ENCODE measurements around the gene LDHD.
"Not testable (repeated sequence)": the region's sequence is repeated elsewhere in the genome, so short reads cannot be mapped to it uniquely, and the experiment has no call there.

Gene LDHD

DNA sequence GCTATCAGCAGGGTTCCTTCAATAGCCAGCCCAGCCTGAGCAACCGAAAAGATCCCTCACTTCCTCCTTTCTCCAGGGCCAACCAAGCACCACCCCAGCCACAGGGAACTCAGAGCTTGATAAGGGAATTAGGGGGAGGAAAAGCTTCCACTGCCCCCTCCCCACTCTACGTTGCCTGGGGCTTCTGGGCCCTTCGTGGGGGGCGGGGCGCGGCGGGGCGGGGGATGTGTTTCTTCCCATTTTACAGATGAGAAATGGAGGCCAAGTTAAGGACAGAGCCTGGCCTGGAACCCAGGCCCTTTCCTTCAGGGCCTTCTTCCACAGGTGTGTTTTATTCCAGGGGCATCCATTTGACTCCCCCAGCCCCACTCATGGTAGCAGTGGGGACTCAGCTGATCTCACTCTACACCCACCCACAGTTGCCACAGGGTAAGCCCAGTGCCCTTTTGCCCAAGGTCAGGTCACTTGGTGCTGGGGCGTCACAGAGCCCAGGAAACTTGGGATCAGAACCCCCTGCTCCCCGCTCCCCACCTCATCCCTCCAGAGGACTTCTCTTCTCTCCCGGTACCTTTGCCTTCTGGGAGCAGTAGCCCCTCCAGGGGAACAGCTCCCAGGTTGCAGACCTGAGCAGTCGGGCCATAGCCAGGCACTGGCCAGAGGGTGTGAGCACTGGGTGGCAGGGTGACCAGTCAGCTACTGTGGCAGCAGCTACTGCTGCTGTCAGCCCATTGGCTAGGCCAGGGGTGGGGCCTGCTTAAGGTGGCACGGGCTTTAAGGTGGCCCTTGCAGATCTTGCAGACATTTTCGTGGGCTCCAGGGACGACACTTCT, at the start of gene LDHD:
LDHD (minus strand) TSS at position 700 of the 830 bp plus-strand sequence; CDS start at position 640, 60 bp downstream.
- DNase-seq, result peak; percentile 66

DNA sequence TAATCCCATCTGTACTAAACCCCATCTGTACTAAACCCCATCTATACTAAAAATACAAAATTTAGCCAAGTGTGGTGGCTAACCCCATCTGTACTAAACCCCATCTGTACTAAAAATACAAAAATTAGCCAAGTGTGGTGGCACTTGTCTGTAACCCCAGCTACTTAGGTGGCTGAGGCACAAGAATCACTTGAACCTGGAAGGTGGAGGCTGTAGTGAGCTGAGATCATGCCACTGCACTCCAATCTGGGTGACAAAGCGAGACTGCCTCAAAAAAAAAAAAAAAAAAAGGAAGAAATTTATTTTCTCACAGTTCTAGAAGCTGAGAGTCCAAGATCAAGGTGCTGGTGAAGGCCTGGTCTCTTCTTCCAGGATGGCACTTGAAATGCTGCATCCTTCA, 43.8 kb upstream of the LDHD start:
- DNase-seq, result no peak

DNA sequence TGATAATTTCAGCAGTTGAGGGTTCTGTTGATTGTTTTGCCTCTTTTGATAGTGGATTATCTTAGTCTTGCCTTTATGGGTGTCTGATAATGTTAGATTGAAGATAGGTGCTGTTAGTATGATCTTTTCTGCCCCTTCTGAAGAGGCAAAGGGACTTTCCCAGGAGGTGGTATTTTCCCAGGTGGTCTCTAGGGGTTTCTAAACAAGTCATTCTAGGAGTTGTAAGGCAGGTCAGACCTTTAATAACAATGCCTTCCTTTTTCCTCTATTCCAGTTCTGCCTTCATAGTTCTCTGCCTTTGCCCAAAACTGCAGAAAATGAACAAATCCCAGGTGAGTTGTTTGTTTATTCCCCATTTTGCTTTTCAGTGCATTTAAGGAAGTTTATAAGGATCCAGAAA, 36.1 kb upstream of the LDHD start:
- DNase-seq, result no peak

DNA sequence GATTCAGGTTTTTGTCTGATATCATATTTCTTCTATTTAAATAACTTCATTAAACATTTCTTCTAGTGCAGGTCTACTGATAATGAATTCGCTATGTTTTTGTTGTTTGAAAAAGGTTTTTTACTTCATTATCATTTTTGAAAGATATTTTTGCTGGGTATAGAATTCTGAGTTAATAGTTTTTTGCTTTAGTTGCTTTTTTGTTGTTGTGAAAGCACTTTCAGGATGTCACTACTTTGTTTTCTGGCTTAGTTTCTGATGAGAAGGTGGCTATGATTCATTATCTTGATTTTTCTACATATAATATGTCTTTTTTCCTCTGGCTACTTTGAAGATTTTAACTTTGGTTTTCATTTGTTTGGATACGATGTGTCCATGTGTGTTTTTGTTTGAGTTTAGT, 35.2 kb upstream of the LDHD start:
- DNase-seq, result no peak

DNA sequence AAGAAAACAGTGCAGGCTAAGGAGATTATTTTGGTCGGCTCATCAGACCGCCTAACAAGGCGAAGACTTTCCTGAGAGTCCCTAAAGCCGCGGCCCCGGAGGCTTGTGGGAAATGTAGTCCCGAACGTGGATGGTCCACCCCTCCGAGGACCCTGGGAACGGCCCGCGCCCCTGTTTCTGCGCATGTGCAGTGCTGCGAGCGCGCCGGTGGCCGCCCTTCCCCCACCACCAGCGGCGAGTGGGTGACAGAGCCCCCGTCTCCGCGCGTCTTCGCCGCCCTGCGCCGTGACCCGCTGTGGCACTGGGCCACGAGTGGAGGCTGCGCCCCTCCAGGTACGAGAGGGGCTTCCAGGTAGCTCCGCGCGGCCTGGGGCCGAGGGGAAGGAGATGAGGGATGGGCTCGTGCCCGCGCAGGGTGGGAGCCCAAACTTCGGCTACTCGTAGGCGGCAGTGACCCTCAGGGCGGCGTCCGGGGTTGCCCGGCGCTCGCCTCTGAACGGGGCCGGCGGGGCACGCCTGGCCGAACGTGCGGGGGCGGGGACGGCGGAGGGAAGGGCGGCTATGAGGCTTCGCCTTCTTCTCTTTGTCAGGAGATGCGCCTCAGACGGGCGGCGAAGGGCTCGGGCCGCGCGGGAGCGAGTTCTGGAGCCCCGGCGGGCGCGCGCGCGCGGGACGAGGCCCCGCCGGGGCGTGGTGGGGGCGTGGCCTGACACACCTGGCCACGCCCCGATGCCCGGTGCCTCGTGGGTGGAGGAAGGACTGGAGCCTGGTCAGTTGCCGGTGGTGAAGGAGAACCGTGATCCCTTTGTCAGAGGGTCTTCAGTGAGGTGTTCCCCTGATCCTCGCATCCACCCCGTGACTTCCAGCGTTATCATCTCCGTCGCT, 32.0 kb upstream of the LDHD start, which contains the start of gene ZFP1:
ZFP1 (plus strand) TSS at position 214 of the 885 bp plus-strand sequence. CDS start 4,428 bp downstream, outside the sequence.
- DNase-seq, result peak; percentile 80

DNA sequence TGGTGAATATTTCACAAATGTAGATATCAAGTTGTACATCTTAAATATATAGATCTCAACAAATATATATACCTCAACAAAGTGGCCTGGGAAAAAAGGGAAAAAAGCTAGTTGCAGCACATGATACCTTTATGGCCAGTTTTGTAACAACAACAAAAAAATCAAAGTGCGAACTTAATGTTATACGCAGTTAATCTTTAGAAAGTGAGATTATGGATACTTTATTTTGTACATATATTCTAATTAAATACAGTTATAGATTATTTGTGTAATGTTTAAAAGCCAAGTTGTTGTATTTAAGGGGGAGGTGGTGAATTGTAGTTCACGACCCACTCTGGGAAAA, 31.4 kb upstream of the LDHD start:
- DNase-seq, result no peak

DNA sequence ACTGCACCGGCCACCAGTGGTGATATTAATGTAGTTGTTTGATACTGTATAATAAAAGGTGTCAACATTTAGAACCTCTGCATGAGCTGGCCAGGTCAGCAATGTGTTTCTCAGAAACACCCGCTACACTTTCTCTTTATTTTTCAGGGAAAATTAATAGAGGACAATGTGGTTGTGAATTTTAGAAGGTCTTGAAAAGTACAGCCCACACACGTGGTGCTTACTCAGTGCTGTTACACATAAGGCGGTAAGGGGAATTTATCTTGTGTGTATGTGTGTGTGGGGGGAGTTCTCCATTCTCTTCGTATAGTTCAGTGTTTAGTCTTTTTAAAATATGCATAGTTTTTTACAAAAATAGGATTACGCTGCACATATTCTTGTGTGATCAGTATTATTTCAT, 27.4 kb upstream of the LDHD start:
- no peak for DNase-seq

DNA sequence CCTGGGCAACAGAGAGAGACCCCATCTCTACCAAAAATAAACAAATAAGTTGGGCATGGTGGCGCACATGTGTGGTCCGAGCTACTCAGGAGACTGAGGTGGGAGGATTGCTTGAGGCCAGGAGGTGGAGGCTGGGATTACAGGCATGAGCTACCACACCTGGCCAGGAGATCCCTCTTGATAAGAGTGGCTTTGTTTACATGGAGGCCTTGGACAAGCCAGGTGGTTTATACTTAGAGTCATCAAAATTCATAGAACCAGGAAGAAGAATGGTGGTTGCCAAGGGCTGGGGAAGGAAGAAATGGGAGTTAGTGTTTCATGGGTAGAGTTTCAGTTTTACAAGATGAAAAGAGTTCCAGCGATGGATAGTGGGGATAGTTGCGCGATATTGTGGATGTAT, 22.9 kb upstream of the LDHD start:
- no peak for DNase-seq

DNA sequence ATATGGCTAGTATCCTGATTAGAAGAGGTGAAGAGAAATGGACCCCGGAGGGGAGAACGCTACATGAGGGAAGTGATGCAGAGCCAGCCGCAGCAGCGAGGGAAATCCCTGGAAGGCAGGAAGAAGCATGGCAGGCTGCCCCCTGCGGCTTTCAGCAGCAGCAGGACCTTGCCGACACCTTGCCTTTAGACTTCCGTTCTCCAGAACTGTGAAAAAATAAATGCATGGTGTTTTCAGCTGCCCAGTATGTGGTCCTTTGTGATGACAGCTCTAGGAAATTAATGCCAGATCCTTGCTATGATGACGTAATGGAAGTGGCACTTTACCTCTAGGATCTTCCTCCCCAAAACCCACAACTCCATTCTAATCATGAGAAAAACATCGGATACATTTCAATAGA, 22.1 kb upstream of the LDHD start:
- no peak for DNase-seq

DNA sequence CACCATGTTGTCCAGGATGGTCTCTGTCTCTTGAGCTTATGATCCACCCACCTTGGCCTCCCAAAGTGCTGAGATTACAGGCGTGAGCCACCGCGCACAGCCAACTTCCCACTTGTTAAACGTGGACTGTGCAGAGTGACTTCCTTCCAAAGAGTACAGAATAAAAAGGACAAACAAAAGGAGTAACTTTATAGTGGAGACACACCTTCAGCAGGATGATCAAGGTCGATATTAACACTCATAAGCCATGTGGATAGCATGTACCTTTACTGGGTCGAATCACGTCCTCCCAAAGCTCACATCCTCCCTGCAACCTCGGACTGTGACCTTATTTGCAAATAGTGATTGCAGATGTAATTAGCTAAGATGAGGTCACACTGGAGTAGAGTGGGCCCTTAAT, 21.7 kb upstream of the LDHD start:
- DNase-seq, result no peak

DNA sequence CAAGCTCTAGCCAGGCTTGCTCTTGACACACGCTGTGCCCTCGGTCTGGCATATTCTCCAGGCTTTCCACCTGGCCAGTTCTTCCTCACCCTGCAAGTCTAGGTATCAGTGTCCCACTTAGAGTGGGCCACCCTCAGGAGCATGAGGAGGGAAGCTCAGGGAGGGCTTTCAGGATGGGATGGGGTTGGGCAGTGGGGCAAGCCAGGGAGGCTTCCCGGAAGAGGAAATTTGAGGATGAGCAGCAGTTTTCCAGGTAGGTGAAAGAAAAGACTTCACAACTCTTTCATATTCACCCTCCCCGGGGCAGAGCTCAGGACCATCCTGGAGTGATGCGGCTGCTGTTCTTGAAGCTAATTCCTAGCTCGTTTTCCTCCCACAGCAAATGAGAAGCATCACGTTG, 14.5 kb upstream of the LDHD start:
- DNase-seq, result no peak

DNA sequence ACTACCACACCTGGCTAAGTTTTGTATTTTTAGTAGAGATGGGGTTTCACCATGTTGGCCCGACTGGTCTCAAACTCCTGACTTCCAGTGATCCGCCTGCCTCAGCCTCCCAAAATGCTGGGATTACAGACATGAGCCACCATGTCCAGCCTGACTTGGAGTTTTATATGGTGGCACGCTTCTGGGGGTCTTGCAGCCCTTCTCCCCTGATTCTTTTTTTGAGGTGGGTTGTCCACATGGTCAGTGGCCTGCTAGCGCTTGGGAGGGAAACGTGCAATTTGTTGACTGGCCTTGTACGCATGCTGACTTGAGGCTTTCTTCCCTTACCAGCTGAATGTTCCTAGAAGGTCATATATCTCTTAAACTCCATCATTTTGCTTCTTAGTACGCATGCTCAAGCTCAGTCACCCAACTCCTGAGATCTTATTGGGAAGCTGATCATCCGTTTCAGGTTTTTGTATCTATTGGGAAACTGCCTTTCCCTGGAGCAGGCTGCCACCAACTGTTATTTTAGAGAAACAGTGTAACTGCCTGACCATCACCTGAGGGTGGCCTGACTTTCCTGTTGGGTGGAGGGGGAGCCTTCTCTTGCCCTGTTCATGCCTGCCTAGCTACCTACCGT, 13.7 kb upstream of the LDHD start:
- DNase-seq, result no peak

DNA sequence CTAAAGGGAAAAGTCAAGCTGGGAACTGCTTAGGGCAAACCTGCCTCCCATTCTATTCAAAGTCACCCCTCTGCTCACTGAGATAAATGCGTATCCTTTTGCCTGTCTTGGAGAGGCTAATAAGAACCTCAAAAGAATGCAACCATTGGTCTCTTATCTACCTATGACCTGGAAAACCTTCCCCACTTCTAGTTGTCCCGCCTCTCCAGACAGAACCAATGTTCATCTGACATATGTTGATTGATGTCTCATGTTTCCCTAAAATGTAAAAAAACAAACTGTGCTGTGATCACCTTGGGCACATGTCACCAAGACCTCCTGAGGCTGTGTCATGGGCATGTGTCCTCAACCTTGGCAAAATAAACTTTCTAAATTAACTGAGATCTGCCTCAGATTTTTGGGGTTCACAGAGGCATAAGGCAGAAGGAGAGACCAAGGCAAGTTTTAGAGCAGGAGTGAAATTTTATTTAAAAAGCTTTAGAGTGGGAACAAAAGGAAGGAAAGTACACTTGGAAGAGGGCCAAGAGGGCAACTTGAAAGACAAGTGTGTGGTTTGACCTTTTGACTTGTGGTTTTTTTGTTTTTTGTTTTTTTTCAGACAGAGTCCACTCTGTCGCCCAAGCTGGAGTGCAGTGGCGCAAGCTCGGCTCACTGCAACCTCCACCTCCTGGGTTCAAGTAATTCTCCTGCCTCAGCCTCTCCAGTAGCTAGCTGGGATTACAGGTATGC, 13.0 kb upstream of the LDHD start:
- DNase-seq, result not testable (repeated sequence)

DNA sequence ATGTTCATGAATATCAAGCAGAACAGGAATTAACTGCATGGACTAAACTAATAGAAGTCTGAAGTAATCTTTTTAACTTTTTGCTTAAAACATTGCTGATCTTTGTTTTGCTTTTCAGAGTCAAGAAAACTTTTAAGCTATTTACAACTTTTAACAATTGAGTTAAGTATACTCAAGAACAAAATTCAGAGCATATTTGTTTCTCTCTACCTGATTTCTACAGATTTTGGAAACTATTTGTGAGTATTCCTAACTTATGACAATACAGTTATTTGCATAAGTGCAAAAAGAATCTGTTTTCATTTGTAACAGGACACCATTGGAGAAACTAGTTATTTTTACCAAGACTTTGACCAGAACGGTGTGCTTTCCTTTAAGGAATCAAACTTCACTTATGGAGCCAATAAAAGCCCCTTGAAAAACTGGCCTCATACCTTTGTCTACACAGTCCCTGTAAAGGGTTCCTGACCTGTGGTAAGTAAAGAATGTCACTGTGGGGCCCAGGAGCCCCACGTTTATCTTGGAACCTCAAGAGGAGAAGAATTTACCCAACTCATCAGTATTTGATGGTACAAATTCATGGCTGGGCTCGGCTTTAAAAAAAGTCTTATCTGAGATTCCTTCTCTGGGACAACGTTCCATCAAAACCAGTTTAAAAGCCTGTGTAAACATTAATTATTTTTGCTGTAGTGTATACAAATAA, 11.3 kb upstream of the LDHD start:
- DNase-seq, result no peak

DNA sequence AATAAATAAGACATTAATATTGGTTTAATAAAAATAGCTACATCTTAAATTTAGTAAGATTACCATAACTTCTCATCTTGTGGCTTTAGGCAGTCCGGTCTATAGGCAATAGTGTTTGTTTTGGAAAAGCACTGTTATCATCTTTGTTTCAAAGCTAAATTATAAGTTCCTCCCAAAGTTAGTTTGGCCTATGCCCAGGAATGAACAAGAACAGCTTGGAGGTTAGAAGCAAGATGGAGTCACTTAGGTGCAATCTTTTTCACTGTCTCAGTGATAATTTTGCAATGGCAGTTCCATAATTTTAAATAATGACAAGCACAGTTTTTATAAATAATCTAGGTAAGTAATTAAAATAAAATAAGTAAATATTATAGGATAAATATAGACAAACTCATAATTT, 6.0 kb upstream of the LDHD start:
- DNase-seq, result no peak

DNA sequence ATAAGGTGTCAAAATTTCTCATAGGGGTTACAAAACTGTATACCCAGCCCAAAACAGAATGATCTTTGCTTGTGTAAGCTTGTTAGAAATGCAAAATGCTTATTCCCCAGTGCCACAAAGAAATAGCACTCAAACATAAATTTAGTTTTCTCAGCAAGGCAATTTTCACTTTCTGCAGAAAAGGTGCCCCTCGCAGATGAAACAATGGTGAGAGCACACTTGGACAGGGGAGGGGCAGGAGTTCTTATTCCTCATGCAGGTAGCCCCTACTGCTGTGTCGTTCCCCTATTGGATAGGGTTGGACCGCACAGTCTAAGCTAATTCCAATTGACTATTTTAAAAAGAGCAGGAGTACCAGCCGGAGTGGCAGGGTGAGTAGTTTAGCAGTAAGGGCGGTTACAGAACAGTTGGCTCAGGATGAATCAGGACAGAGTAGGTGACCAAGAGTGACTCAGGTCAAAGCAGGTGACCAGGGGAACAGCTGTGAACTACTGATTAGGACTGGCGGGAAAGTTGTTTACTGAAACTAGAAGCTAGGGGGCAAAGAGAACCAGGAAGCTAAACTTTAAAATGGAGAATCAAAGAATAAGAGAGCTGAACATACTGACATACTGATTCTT, 5.5 kb upstream of the LDHD start:
- no peak for DNase-seq

DNA sequence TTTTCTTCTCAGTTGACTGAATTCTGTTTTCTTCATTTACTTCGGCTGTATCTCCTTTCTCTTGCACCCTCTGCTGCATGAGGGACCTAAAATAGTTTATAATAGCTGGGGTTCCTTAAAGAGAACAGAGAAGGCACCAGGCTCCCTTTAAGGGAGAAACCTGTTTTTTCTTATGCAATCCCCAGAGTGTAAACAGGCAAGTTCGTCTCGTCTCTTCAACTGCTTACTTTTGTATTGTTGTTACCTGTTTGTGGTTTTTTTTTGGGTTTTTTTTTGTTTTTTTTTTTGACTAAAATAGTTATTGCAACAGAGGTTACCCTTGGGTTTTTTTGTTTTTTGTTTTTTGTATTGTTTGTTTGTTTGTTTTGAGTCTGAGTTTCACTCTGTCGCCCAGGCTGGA, 3.7 kb upstream of the LDHD start:
- no peak for DNase-seq

DNA sequence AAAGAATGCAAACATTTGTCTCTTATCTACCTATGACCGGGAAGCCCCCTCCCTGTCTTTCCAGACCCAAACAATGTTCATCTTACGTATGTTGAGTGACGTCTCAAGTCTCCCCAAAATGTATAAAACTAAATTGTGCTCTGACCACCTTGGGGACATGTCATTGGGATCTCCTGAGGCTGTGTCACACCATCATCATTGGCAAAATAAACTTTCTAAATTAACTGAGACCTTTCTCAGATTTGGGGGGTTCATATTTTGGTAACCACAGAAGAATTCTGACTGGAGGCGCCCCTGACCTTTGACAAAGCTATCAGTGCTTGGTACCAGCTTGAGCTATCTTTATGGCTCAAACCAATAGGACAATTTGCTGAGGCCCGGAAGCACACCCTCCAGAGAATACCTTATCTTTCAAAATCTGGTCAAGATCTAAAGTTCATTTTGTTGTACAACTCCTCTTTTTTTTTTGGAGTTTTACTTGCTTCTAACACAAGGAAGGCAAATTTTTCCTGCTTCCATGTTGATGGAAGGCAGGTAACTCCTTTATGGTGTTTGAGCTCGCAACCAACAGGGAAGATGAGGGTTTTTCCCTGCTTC, 2.5 kb upstream of the LDHD start:
- DNase-seq, result no peak

DNA sequence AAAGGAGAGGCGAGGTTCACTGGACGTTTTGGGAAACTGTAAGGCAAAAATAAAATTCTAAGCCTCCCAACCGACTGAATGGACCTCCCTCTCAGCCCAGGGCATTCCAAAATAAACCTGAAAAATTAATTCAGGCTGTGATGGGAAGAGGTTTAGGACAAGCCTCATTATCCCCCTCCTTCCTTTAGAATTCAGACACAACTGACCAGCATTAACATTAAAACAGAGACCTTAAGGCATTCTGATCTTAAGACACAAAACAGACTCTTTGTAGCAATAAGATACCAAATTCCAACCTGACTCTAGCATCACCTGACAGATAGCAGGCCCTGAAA, 298 bp upstream of the LDHD start:
- DNase-seq, result no peak

DNA sequence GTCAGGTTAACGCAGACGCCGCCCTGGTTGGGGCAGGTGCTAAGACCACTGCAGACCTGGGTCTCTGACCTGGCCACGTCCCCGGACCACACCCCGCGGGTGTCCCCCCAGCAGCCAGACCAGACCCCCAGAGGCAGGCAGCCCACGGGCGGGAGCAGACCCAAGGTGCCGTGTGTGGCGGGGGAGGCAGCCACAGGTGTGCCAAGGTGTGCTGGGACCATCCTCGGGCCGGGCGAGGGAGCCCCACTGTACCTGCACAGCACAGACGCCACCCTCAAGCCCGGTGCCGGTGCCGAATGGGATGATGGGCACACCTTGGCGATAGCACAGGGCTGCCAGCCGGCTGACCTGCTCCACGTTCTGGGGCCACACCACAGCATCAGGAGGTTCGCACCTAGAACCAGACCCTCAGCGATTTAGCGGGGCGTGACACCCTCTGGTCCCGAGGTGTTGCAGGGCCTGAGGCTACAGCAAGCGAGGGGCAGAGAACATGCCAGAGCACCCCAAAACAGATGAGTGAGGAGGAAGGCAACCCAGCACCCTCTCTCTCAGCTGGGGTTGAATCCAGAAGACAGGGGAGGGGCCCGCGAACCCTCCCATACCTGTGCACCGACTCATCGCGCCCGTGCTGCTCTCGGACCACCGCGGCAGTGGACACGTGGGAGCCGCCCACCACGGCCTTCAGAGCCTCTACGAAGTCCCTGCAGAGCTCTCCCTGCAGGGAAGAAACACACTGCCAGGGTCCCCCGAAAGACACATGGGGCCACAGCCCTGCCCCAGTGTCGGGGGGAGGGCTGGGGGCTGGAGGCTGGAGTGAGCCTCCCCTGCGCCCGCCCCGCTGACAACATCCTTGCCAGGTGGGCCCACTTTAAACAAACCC, 1.4 kb downstream of the LDHD start:
- DNase-seq, result no peak

Measured in SHP77 treated with DMSO at 0.1 percent for 48 hours (cell line).